ENCODE data around the gene CBFA2T2. TPM values are rescaled to one million over a fixed set of nuclear protein-coding genes. Genes with fewer than 3 reads are reported as not detected.

The CBFA2T2 gene
- total RNA-seq, 1 donor from 2014 or later: 17.5 TPM

GRCh38 chr20:33650753-33651561, 161.1 kb downstream of the CBFA2T2 start:
- no peaks in the 10 kb centered on the region for H3K36me3 Mint-ChIP-seq (ENCODE audit: low read depth, unreplicated experiment)
- H3K27ac Mint-ChIP-seq (ENCODE audit: unreplicated experiment): no peak overlapping the region
- TF ChIP-seq CTCF (IDR thresholded peaks at IDR 0.05; ENCODE audit: unreplicated experiment): no peak
- peaks cover 4% of the 10 kb centered on the region for H3K27me3 Mint-ChIP-seq (ENCODE audit: unreplicated experiment)
- no peak overlapping the region for H3K4me3 Mint-ChIP-seq (ENCODE audit: unreplicated experiment)
- no peaks in the 10 kb centered on the region for H3K9me3 Mint-ChIP-seq (ENCODE audit: unreplicated experiment)
- H3K4me1 Mint-ChIP-seq (ENCODE audit: unreplicated experiment): no peaks in the 10 kb centered on the region
- no peak for DNase-seq (ENCODE audit: low spot score)

GRCh38 chr20:33651562-33652048, 161.7 kb downstream of the CBFA2T2 start:
- Mint-ChIP-seq H3K9me3 (ENCODE audit: unreplicated experiment) (no peaks in the 10 kb centered on the region), H3K27me3 (ENCODE audit: unreplicated experiment) (peaks cover 4% of the 10 kb centered on the region), H3K36me3 (ENCODE audit: low read depth, unreplicated experiment) (no peaks in the 10 kb centered on the region), H3K4me1 (ENCODE audit: unreplicated experiment) (no peaks in the 10 kb centered on the region), H3K27ac (ENCODE audit: unreplicated experiment) (no peak overlapping the region), H3K4me3 (ENCODE audit: unreplicated experiment) (no peak overlapping the region)
- no peak for DNase-seq (ENCODE audit: low spot score)
- TF ChIP-seq CTCF (IDR thresholded peaks at IDR 0.05; ENCODE audit: unreplicated experiment): no peak

GRCh38 chr20:33653218-33653899, 163.5 kb downstream of the CBFA2T2 start:
- no peak overlapping the region for H3K4me3 Mint-ChIP-seq (ENCODE audit: unreplicated experiment)
- no peaks in the 10 kb centered on the region for H3K9me3 Mint-ChIP-seq (ENCODE audit: unreplicated experiment)
- H3K4me1 Mint-ChIP-seq (ENCODE audit: unreplicated experiment): no peaks in the 10 kb centered on the region
- peaks cover 4% of the 10 kb centered on the region for H3K27me3 Mint-ChIP-seq (ENCODE audit: unreplicated experiment)
- no peaks in the 10 kb centered on the region for H3K36me3 Mint-ChIP-seq (ENCODE audit: low read depth, unreplicated experiment)
- TF ChIP-seq CTCF (IDR thresholded peaks at IDR 0.05; ENCODE audit: unreplicated experiment): peak; percentile 72
- H3K27ac Mint-ChIP-seq (ENCODE audit: unreplicated experiment): no peak overlapping the region
- peak; percentile 76 for DNase-seq (ENCODE audit: low spot score)

GRCh38 chr20:33653900-33654596, 164.2 kb downstream of the CBFA2T2 start:
- Mint-ChIP-seq H3K27ac (ENCODE audit: unreplicated experiment) (no peak overlapping the region), H3K9me3 (ENCODE audit: unreplicated experiment) (no peaks in the 10 kb centered on the region), H3K27me3 (ENCODE audit: unreplicated experiment) (peaks cover 4% of the 10 kb centered on the region), H3K4me3 (ENCODE audit: unreplicated experiment) (no peak overlapping the region), H3K4me1 (ENCODE audit: unreplicated experiment) (no peaks in the 10 kb centered on the region), H3K36me3 (ENCODE audit: low read depth, unreplicated experiment) (no peaks in the 10 kb centered on the region)
- no peak for DNase-seq (ENCODE audit: low spot score)
- no peak for TF ChIP-seq CTCF (IDR thresholded peaks at IDR 0.05; ENCODE audit: unreplicated experiment)

Data from endothelial cell (in vitro differentiated cells).